HG03521 (cell line): ENCODE data around the gene FAM240B.

Source experiments
- ATAC-seq: cut with Tn5 transposase; IDR thresholded peaks from one replicate; pipeline ENCODE4 v1.9.1; 2021; ENCODE audit warnings: mild to moderate bottlenecking, moderate library complexity; ENCODE audit not compliant: unreplicated experiment

The FAM240B gene

GRCh38 chr9:38671372-38671731, 48.6 kb downstream of the FAM240B start:
- ATAC-seq: no peak

DNA sequence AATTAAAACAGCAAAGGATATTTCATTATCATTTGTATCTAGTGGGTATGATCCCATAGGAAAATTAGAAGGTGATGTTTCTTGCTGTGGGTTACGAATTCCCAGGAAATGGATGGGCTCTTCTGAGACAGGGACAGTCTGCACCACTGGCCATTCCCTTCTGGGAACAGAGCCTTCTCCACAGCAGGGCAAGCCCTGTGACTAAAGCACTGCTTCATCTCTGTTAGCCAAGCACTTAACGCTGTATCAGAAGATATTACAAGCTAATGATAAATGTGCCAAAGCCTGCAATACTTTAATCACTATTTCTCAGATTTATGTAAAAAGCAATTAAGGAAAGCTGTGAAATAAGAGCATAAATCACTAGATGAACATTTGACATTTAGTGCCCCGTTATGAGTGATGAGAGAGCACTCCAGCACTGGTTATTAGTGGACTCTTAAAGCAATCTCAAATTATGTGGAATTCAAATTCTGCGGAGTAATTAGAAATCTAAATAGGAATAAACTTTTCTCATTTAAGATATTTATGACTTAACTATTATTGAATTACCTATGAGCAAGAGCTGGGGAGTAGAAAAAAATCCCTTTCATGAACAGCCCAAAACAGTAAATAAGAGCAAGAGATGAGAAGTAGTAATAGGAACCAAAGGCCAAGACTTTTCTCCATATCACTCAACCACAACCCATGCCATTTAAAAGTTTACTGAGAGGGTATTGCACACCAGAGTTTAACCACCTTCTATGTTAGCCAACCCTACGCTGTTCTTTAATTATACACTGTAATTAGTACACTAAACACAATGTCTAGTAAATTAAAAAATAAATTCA, 49.2 kb downstream of the FAM240B start:
- ATAC-seq: no peak

GRCh38 chr9:38668791-38669466, 51.0 kb downstream of the FAM240B start:
- no peak for ATAC-seq

DNA sequence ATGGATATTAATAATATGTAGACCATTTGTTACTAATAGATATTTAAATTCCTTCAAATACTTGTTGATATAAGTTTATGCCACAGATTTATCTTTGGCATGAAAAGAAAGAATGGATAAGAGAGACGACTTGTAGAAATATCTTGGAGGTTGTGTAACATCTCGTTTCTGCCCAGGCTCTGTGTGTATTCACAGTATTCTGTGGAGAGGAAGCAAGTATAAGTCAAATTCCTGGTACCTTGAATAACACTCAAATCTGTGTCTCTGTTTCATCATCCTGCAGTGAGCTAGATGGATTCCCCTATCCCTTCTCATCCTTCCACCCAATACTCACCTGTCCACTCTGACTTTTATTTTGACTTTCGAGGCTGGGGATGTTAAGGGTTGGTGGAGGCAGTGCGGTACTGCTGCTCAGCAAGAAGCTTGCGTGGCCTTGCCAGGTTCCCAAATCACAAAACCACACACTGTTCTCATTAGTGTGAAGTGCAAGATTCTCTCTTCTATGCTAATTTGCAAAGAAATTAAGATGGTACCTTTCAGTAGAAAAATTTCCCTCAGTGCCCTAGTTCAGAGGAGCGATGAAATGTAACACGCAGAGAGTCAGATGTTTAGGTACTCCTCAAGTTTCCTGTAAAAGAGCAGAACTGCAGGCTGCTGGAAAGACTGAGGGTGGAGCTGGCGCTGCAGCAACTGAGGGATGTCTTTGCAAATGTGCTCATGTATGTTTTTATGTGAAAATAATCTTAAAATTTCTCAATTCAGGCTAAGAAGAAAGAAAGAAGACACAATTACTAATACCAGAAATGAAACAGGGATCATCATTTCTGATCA, 57.0 kb downstream of the FAM240B start:
- ATAC-seq: no peak

- ATAC-seq: no peak
Observed at GRCh38 chr9:38659538-38659937, 60.4 kb downstream of the FAM240B start.

DNA sequence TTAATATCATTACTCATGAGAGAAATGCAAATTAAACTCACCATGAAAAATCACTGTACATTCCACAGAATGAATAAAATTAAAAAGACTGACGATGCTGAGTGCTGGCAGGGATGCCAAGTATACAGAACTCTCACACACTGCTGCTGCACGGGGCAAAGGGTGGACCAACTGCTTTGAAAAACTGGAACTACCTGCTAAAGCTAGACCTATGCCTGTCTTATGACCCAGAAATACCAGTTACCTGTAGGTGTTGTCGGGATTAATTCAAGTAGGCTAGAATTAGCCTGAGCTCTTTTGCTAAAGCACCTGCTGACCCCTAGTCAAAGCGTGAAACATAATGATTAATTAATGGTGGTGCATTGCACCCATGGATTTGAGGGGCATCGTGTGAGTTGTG, 63.0 kb downstream of the FAM240B start:
- ATAC-seq: no peak

- ATAC-seq: no peak
Observed at GRCh38 chr9:38652486-38652885, 67.4 kb downstream of the FAM240B start.

- ATAC-seq: no peak
Observed at GRCh38 chr9:38652044-38652443, 67.9 kb downstream of the FAM240B start.

GRCh38 chr9:38651400-38652042, 68.4 kb downstream of the FAM240B start:
- no peak for ATAC-seq

GRCh38 chr9:38650564-38650963, 69.4 kb downstream of the FAM240B start:
- ATAC-seq: no peak

DNA sequence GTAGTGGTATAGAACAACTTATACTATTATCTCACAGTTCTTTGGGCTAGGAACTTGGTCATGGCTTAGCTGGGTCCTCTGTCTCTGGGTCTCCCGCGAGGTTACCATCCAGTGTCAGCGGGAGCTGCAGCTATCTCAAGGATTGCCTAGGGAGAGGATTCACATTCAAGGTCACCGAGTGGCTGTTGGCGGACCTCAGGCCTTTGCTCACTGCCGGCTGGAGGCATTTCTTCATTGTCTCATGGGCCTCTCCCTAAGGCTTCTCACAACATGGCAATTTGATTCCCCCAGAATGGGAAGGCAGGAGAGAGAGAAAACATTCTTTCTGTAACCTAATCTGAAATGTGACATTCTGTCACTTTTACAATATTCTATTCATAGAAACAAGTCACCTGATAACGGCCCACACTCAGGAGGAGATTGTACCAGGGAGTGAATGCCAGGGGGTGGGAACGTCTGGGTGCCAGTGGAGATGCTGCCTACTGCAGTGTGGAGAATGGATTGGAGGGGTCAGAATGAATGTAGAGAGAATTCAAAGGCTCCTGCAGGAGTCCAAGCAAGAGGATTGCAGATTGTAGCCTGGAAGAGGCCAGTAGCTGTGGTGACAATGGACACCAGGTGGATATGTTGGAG, 70.1 kb downstream of the FAM240B start:
- no peak for ATAC-seq

- ATAC-seq: no peak
Observed at GRCh38 chr9:38644601-38645000, 75.3 kb downstream of the FAM240B start.
